ENCODE measurements around the gene TSC22D4. TPM values are rescaled to one million over a fixed set of nuclear protein-coding genes. Genes with fewer than 3 reads are reported as not detected.

The TSC22D4 gene
- total RNA-seq, 4 donors from 2014 or later = 17.6 to 40.3 (median 19.5) TPM

DNA sequence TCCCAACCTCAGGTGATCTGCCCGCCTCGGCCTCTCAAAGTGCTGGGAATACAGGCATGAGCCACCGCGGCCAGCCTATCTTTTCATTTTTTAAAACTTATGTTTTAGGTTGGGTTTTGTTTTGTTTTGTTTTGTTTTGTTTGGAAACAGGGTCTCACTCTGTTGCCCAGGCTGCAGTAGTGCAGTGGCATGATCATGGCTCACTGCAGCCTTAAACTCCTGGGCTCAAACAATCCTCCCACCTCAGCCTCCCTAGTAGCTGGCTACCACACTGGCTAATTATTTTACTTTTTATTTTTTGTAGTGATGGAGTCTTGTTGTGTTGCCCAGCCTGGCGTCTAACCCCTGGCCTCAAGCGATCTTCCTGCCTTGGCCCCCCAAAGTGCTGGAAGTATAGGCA is 40.6 kb upstream of the TSC22D4 start:
- DNase-seq = no peak
- no peak for TF ChIP-seq CTCF (IDR thresholded peaks at IDR 0.05)
- no peak for TF ChIP-seq POLR2A (IDR thresholded peaks at IDR 0.05)
- Histone ChIP-seq H3K4me1 (no peaks in the 10 kb centered on the region), H3K9me3 (no peaks in the 10 kb centered on the region), H3K27me3 (no peaks in the 10 kb centered on the region), H3K4me3 (no peak overlapping the region), H3K36me3 (no peaks in the 10 kb centered on the region), H3K27ac (no peak overlapping the region)
- intact Hi-C loops (cut with DNase I; ENCODE audit: low total_unique reads) = no loop called here

DNA sequence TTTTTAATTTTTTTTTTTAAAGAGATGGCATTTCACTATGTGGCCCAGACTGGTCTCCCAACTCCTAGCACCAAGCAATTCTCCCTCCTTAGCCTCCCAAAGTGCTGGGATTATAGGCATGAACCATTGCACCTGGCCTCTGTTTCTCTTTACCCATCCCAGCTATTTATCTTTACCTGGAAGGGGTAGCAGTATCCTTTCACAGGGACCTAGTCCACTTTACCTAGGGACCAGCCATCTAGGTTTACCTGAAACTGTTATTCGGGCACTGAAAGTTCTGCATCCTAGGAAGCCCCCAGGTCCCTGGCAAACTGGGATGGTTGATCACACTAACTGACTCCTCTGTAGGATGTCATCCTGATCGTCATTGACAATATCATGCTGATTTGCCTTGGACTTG is 38.3 kb upstream of the TSC22D4 start:
- H3K27ac ChIP-seq = no peak overlapping the region
- H3K4me3 ChIP-seq = no peak overlapping the region
- H3K9me3 ChIP-seq = no peaks in the 10 kb centered on the region
- no peak for DNase-seq
- H3K27me3 ChIP-seq = no peaks in the 10 kb centered on the region
- H3K4me1 ChIP-seq = no peaks in the 10 kb centered on the region
- TF ChIP-seq CTCF (IDR thresholded peaks at IDR 0.05) (no peak), POLR2A (IDR thresholded peaks at IDR 0.05) (no peak)
- intact Hi-C loops (cut with DNase I; ENCODE audit: low total_unique reads) = no loop called here
- no peaks in the 10 kb centered on the region for H3K36me3 ChIP-seq

- no peaks in the 10 kb centered on the region for H3K27me3 ChIP-seq
- intact Hi-C loops (cut with DNase I; ENCODE audit: low total_unique reads) = no loop called here
- TF ChIP-seq POLR2A (IDR thresholded peaks at IDR 0.05) (no peak), CTCF (IDR thresholded peaks at IDR 0.05) (no peak)
- DNase-seq = peak; percentile 45 to 55
- no peak overlapping the region for H3K27ac ChIP-seq
- H3K4me3 ChIP-seq = no peak overlapping the region
- no peaks in the 10 kb centered on the region for H3K36me3 ChIP-seq
- no peaks in the 10 kb centered on the region for H3K4me1 ChIP-seq
- H3K9me3 ChIP-seq = no peaks in the 10 kb centered on the region
Measured at GRCh38 chr7:100516135-100516812, 37.3 kb upstream of the TSC22D4 start.

GRCh38 chr7:100515072-100515532 is 36.1 kb upstream of the TSC22D4 start:
- TF ChIP-seq POLR2A (IDR thresholded peaks at IDR 0.05) (no peak), CTCF (IDR thresholded peaks at IDR 0.05) (no peak)
- Histone ChIP-seq H3K27me3 (no peaks in the 10 kb centered on the region), H3K36me3 (no peaks in the 10 kb centered on the region), H3K4me3 (no peak overlapping the region), H3K4me1 (no peaks in the 10 kb centered on the region), H3K27ac (no peak overlapping the region), H3K9me3 (no peaks in the 10 kb centered on the region)
- intact Hi-C loops (cut with DNase I; ENCODE audit: low total_unique reads) = no loop called here
- no peak for DNase-seq

DNA sequence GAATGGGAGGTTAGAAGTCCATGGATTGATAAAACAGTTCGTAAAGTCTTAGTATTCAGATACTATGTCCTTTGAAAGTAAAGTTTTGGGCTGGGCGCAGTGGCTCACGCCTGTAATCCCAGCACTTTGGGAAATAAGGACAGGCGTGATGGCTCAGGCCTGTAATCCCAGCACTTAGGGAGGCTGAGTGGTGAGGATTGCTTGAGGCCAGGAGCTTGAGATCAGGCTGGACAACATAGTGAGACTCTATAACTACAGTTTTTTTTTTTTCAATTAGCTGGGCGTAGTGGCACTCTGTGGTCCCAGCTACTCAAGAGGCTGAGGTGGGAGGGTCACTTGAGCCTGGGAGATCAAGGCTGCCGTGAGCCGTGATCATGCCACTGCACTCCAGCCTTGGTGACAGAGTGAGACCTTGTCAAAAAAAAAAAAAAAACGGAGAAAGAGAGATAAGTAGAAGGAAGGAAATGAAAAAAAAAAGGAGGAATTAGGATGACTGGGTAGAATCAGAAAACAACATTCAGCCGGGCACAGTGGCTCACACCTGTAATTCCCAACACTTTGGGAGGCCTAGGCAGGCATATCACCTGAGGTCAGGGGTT is 34.3 kb upstream of the TSC22D4 start:
- Histone ChIP-seq H3K36me3 (no peaks in the 10 kb centered on the region), H3K27ac (no peak overlapping the region), H3K4me1 (no peaks in the 10 kb centered on the region), H3K9me3 (no peaks in the 10 kb centered on the region), H3K27me3 (no peaks in the 10 kb centered on the region), H3K4me3 (no peak overlapping the region)
- TF ChIP-seq CTCF (IDR thresholded peaks at IDR 0.05) = no peak
- TF ChIP-seq POLR2A (IDR thresholded peaks at IDR 0.05) = no peak
- intact Hi-C loops (cut with DNase I; ENCODE audit: low total_unique reads) = no loop called here
- no peak for DNase-seq

Measured in uterus (tissue), 4 donors.